GM19023 (cell line): ENCODE results near the gene PML.
"Not testable (repeated sequence)": the region's sequence is repeated elsewhere in the genome, so short reads cannot be mapped to it uniquely, and the experiment has no call there.

ENCODE experiments used
- ATAC-seq: cut with Tn5 transposase; IDR thresholded peaks from one replicate; pipeline ENCODE4 v1.9.1; 2021; ENCODE audit warnings: mild to moderate bottlenecking, moderate library complexity; ENCODE audit not compliant: unreplicated experiment

The PML gene

GRCh38 chr15:74038707-74039655, 44.5 kb downstream of the PML start:
- no peak for ATAC-seq

- no peak for ATAC-seq
These were observed 45.1 kb downstream of the PML start for GRCh38 chr15:74039656-74040010.

GRCh38 chr15:74040109-74040850, 45.8 kb downstream of the PML start:
- ATAC-seq: no peak

GRCh38 chr15:74041311-74041756, 46.8 kb downstream of the PML start:
- no peak for ATAC-seq

- ATAC-seq: no peak
These were observed 47.4 kb downstream of the PML start for GRCh38 chr15:74041777-74042435.

- ATAC-seq: no peak
These were observed 48.3 kb downstream of the PML start for GRCh38 chr15:74042603-74043424.

- ATAC-seq: no peak
These were observed 49.1 kb downstream of the PML start for GRCh38 chr15:74043425-74044266.

GRCh38 chr15:74044267-74045110, 50.0 kb downstream of the PML start:
- ATAC-seq: no peak

- ATAC-seq: no peak
These were observed 50.7 kb downstream of the PML start for GRCh38 chr15:74045184-74045583.

- no peak for ATAC-seq
These were observed 51.2 kb downstream of the PML start for GRCh38 chr15:74045636-74046274.

- no peak for ATAC-seq
These were observed 51.8 kb downstream of the PML start for GRCh38 chr15:74046275-74046674.

GRCh38 chr15:74050127-74050526, 55.6 kb downstream of the PML start:
- no peak for ATAC-seq

- no peak for ATAC-seq
These were observed 56.2 kb downstream of the PML start for GRCh38 chr15:74050556-74051234.

- ATAC-seq: not testable (repeated sequence)
These were observed 58.0 kb downstream of the PML start for GRCh38 chr15:74052271-74053260.

GRCh38 chr15:74053517-74053916, 59.0 kb downstream of the PML start:
- ATAC-seq: no peak

- no peak for ATAC-seq
These were observed 59.5 kb downstream of the PML start for GRCh38 chr15:74053941-74054529.
